NK-92 treated with Interleukin-12 subunit alpha and Interleukin-12 subunit beta, amount 100 ng/mL, for 24 hours (cell line): ENCODE data around the gene OR2F1.

ENCODE experiments used
- DNase-seq: peaks from one replicate; lab custom pipeline; 2025; lab: John Stamatoyannopoulos, UW

The OR2F1 gene, protein sequence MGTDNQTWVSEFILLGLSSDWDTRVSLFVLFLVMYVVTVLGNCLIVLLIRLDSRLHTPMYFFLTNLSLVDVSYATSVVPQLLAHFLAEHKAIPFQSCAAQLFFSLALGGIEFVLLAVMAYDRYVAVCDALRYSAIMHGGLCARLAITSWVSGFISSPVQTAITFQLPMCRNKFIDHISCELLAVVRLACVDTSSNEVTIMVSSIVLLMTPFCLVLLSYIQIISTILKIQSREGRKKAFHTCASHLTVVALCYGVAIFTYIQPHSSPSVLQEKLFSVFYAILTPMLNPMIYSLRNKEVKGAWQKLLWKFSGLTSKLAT

DNA sequence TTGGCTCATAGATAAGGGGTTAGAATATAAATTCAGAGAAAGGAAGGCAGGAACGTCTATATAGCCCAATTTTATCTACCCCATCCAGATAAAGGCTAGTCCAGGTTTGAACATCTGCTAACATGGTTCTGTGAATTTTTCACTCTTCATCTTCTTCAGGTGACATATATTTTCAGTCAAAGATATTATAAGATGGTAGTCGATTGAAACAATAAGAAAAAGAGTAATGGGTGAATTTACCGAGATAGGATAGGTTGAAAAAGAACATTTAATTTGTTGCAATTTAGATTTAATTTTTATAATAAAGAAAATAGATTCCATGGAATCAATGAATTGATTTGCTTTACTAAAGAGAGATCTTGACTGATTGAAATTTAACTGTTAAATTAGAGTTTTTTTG, at the start of gene OR2F1:
OR2F1 (plus strand) TSS at position 301 of the 400 bp plus-strand sequence. CDS start 5,127 bp downstream, outside the sequence.
- DNase-seq: no peak

DNA sequence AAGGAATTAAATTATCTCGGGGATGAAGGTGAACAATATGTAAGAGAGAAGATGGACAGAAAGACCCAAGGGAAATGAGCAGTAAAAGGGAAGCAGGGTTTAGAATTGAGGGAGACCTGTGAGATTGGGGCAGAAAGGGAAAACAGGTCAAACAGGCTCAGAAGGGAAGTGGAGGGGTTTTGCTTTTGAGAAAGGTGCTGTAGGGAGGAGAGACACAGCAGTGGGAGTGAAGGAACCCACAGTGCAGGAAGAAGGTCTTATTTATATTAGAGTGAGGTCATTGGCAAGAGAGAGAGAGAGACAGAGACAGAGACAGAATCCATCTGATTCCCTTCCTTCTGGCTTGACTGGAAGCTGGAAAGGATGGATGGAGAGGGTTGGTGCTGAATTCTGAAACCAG, 49.1 kb upstream of the OR2F1 start:
- no peak for DNase-seq

DNA sequence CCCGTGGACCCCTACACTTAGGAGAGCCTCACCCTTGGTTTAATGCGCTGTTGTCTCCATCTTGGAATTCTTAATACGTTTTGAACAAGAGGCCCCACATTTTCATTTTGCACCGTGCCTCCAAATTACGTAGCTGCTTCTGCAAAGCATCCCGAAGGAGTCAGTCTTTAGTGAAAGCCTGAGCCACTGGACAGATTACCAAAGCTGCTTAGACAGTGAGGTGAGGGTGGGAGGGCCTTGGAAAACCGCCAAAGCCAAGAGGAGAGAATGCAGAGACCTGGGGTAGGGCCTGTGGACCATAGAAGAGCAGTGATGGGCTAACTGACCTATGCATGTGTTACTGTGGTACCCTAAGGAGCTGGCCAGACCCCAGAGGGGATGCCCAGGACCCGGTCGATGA, 48.5 kb upstream of the OR2F1 start:
- no peak for DNase-seq

DNA sequence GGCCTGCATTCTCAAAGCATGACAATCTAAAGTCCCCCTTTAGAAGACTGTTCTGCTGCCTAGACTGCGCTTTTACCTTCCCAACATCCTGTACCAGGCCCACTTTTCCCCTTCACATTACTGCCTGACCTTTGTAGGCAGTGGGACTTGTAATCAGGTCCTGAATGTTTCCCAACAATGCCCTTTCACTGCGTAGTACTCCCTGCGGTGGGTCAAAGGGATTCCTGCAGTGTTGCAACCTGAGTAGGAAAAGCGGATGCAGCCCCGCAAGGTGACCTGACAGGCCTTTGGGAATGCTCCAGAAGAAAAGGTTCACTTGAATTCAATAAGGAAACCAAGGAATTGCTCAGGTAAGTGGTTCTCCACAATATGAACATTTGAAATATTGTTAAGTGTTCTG, 47.7 kb upstream of the OR2F1 start:
- no peak for DNase-seq

DNA sequence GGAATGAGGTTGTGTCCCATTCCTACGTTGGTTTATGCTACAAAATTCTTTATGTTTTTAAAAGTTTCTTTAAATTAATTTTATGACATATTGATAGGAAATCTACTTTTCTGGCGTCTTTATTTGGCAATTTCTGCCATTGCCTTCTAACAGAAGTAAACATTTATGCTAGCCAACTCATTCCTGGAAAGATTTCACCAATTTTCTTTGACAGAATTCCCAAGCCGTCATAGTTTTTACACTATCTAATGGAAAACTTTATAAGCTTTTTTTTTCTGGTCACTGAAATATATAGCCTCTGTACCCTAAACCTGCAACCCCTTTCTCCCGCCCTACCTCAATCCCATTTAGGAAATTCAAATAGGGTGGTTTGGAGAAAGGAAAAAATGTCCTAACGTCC, 46.5 kb upstream of the OR2F1 start:
- no peak for DNase-seq

DNA sequence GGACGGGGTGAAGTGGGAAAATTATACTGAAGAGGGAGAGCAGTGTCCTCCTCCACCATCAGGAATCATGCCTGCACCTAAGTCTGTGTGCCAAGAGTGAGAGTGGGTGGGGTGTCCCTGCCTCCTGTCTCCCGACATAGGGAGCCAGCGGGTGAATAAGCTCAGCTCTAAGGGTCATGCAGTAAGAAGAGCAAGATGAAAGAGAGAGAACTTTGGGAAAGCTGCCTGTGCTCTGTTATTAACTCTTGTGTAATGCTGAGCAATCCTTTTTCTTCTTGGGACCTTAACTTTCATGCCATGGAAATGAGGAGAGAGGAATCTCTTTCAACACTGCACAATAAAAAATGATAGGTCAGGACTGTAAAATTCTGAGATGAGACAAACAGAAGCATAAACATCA, 44.8 kb upstream of the OR2F1 start:
- DNase-seq: no peak

DNA sequence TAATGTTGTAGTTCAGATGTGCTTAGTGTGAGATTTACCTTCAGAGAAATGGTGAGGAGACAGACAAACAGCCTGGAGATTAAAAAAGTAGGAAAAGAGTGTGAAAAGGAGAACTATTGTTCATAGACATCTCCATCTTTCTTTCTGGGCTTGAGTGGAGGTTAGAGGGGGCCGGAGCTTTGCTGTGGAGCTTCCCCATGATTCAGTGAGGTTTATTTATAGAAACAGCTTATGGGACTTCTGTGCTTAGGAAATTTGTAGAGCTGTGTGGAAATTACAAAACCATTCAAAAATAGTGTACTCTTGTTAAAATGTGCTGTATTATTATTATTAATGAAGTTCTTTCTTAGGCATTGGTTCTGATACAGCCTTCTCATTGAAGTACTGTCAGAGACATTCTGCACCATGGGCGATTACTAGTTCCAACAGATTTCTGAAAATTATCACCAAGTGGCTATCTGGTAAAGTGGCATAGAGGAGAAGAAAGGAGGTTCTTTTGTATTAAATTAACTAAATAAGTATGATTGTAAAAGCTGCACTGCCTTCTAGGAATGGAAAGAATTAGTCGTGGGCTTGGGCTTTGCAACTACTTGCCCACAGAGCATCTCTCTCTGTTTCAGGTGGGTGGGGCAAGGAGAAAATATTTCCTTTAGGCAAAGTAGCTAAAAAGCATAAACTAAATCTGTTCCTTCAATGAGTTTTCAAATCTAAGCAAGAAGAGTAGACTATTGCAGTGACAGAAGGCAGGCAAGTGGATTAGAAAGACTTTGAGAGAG, 44.0 kb upstream of the OR2F1 start:
- DNase-seq: no peak

DNA sequence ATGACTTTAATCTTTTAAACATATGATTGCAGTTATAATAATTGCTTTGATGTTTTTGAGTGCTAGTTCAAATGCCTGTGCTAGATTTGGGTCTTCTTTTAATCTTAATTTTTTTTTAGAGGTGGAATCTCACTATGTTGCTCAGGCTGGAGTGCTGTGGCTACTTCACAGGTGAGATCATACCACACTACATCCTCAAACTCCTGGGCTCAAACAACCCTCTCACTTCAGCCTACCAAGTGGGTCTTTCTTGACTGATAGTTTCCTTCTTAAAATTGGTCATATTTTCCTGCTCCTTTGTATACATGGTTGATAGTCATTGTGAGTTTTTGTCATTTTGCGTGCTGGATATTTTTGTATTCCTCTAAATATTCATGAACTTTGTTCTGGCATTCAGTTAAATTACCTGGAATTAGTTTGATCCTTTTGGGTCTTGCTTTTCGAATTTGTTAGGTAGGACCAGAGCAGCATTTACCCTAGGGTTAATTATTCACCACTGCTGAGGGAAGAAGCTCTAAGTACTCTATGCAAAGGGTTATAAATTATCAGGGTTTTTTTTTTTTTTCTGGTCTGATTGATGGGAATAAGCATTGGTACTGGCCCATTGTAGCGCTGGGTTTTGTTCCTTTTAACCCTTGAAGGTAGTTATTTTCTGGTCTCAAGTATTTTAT, 40.6 kb upstream of the OR2F1 start:
- no peak for DNase-seq

DNA sequence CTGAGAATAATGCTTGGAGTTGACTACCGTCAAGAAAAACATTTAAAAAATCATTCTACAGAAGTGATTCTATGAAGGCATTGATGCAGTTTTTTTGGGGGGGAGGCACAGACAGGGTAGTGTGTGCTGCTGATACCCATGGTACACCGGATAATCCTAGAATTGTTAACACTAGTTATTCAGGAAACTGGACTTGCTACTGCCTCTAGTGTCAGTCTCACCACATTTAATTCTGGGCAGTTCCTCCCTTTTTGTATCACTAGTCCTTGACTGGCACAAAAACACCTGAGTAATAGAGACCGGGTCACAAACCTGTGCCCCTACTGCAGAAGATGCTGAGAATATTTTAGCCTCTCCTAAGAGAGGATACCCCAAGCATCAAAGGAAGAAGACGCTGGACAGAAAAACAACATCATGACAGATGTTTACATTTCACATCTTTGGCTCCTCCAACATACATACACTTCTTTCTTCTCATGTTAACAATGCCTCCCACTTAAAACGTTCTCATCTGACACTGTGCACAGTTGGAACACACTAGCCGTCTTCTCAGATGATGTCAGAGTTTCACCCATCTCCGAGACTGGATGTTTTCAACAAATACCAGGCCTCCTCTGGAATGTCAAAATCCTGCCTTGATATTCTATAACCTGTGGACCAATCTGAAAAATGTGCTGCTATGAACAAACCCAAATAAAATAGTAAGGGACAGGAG, 39.5 kb upstream of the OR2F1 start:
- no peak for DNase-seq

DNA sequence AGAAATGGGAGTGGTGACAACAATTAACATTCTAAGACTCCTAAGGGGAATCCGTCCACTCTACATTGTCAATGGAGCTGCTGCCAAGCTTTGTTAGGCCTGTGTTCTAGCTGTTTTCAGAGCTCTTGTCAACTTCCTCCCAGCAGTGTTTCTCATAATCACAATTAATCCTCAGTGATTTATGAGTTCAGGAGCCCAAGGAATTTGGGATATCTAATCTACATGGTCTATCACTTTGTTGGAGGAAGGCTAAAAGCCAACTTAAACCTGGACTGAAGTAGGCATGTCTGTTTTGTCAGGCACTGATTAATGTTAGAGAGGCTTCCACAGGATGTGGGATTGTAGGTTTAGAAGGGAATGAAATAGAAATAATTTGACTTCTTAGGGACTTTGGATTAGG, 29.8 kb upstream of the OR2F1 start:
- no peak for DNase-seq

DNA sequence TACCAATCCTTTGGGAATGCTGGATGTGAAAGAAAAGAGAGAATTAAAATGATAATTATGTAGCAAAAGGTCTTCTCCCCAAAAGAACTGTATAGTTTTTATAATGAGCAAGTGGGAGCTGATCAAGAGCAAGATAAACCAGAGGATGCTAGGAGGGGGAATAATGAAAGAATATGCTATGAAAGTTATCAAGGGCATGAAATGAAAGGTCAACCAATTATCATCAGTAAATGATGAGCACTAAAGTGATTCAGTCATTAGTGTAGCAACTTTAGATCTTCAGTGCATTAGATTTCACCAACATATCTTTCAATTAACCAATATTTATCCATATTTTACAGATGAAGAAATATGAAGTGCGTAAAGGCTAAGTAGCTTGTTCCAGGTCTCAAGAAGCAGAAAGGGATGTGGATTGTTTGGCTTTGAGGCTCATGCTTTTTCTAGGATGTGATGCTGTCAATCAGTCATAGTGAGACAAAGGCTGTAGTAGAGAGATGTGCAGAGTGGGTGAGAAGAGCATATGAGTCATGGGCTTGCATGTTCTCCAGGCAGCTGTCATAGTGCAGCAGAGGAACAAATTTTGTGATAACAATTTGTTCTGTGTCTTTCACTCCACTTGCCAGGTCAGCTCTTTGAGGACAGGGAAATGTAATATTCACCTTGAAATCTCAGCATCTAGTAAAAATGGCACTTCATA, 25.3 kb upstream of the OR2F1 start:
- no peak for DNase-seq

DNA sequence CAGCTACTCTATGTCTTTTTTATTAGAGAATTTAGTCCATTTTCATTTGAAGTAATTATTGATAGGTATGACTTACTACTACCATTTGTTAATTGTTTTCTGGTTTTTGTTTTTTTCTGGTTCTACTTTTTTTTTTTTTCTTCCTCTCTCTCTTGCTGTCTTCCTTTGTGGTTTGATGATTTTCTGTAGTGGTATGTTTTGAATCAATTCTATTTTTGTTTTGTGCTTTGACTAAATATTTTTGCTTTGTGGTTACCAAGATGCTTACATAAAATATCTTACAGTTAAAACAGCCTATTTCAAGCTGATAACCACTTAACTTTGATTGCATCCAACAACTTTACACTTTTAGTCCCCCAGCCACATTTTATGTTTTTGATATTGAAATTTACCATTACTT, 22.9 kb upstream of the OR2F1 start:
- no peak for DNase-seq

DNA sequence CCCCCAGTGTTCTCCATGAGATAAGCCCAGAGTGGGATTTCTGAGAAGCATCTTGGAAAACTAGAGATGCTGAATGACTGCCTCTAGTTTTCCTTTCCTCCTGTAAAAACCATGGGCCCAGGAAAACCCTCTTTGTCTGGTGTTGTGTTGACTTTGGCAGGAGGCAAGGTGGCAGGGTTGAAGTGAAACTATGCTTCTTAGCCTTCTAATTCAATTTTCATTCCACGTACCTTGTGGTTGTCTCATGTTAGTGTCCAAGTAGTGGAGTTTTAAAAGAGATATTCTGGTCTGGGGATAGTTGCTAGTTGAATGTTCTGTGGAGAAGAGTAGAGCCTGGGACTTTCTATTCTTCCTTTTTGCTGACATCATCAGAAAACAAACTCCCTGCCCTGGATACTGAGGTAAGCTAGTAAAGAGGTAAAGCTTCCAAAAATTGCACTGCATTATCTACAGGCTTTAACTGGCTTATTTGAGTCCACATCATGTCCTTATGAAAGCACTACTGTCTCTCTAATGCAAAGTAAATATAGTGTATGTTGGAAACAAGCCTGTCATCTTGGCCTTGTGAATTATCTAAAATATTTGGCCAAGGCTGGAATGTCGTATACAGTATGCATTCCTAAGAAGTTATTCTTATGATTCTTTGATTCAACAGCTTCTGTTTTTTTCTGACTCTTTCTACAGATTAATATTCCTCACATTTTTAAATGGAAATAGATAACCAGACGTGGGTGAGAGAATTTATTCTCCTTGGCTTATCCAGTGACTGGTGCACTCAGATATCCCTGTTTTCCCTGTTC, 19.9 kb upstream of the OR2F1 start, which contains the start of gene OR2F2:
OR2F2 (plus strand) TSS at position 708 of the 800 bp plus-strand sequence; CDS start at position 708, 0 bp downstream.
- DNase-seq: no peak

DNA sequence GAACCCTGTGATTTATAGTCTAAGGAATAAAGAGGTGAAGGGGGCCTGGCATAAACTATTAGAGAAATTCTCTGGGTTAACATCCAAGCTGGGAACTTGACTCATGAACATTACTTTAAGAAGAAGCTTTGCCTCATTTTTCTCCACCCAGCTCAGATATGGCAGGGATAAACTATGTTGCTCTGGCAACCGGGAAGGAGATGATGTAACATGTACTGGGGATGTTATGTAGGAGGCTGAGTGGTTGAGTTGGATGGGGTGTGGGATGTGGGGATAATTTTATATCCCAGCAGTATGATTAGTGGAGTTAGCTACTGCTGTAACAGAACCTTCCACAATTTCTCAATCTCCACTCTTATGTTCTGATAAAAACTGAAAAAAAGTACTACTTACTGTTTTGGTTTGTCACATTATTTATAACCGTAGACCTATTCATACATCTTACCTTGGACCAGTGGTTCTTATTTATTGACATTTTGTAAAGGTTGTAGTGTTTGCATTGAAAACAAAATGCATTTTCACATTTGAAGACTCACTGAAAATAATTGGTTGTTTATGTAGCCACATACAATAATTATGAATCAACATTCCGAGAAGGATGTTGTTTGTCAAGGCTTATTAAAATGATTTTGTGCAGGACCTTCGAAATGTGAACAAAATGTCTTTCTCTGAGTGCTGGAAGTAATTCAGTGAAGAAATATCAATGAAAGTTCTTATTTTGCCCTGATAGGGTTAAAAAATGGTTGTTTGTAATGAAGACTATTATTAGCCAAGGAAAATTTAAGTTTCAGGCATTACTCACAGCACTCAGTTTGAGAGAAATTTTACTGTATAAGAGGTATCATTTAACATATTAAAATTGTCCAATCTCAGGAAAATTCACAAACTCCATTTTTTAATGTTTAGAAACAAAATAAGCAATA, 18.3 kb upstream of the OR2F1 start:
- DNase-seq: no peak

DNA sequence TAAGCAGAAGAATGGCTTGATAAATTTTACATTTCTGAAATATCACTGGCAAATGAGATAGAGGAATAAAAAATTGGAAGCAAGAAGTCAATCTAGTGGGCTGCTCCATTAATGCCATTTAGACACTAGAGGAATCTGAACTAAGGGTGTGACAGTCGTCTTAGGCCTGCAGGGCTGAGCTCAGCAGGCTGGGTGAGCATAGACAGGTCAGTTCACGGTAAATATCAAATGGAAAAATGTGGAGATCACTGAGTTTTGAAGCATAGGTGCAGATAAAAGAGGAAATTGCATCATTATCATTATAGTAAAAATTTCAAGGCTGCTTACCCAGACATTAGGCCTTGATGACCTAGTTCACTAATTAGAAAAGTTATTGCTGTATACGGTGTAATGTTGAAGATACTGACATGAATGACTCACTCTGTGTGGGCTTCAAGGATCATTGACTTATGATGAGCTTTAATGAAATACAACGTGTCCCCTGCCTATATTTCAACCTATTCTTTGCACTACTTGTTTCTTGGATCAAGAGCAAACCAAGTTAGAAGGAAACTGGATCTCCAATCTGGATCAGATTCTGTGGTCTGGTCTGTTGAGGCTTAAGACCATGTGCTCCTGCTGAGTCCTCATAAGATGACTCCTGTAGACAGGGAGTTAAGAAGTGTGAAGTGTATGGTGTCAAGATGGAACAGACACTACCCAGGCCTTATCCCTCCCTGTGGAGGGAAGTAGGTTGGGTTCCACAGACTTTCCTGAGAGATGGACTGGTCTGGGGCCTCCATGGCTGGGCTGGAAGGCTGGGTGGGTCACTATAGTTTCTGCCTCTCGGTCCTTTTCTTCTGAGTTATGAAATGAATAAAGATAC, 16.0 kb upstream of the OR2F1 start:
- DNase-seq: no peak

DNA sequence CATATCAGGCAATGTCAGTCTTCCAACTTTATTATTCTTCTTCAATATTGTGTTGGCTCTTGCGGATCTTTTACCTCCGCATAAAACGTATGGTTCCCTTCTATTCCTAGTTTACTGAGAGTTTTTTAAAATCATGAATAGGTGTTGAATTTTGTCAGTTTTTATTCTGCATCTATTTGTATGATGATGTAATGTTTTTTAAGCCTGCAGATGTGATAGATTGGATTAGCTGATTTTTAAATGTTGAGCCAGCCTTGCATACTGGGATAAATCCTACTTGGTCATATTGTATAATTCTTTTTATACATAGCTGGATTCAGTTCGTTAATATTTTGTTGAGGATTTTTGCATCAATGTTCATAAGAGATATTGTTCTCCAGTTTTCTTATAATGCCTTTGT, 9.2 kb upstream of the OR2F1 start:
- no peak for DNase-seq

DNA sequence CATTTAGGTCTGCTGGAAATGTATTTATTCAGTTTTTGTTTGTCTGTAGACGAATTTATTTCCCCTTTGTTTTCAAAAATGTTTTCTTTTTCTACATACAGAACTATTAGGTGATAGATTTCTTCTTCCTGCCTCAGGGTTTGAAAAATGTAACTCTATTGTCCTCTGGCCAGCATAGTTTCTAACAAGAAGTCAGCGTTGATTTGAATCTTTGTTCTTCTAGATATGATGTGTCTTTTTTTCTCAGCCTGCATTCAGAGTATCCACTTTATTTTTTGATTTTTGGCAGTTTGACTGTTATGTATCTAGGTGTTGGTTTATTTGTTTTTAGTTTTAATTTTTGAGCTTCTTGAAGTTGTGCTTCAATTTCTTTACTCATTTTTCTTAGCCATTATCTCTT, 7.5 kb upstream of the OR2F1 start:
- no peak for DNase-seq

DNA sequence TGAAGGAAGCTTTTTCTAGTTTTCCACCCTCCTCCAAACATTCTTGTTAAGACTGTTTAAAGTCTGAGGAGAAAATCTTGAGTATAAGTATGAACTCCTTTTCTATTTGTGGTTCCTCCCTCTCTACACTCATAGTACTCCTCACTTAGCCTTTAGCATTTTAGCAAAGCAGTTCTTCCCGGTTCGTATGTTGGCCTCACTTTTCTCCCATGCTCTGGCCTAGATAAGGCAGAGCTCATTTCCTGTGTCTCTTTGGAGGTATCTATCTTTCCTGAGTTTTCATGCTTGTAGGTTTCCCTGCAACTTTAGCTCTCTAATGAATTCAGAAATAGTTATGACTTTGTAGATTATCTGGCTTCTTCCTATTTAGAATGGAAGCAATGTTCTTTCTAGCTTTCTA, 5.9 kb upstream of the OR2F1 start:
- DNase-seq: no peak

DNA sequence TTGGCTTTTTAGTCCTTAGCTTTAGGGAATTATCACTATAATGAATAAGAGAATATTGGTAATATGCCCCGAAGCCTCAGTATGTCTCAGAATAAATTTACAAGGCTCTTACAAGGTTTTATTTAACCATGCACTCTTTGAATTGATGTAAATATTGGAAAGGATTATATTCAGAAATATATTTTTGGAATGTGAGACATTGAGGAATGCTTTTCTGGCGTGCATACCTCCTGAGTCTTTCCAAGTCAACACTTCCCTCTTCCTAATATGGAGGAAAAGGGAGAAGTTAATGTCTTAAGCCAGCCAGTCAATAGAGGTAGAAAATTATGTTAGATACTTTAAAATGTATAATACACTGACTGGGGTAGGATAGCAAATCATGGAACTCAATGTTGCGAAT, 1.2 kb upstream of the OR2F1 start:
- DNase-seq: no peak
